DND-41 (cell line): ENCODE data around the gene ACTL8.

ENCODE experiments used
- EZH2 ChIP-seq: IDR thresholded peaks from 3 replicates; pipeline ENCODE4 v1.6.1; 2012; ENCODE audit warnings: borderline replicate concordance, low read depth, mild to moderate bottlenecking, moderate library complexity, low read length, inconsistent platforms; ENCODE audit not compliant: severe bottlenecking
- TF ChIP-seq, protein P1 (sequence below): IDR thresholded peaks from 2 replicates; pipeline ENCODE4 v1.5.1; 2012; ENCODE audit warnings: borderline replicate concordance, low read length, moderate library complexity, mild to moderate bottlenecking; ENCODE audit not compliant: poor library complexity, severe bottlenecking; ENCODE audit errors: extremely low read depth

DNA sequence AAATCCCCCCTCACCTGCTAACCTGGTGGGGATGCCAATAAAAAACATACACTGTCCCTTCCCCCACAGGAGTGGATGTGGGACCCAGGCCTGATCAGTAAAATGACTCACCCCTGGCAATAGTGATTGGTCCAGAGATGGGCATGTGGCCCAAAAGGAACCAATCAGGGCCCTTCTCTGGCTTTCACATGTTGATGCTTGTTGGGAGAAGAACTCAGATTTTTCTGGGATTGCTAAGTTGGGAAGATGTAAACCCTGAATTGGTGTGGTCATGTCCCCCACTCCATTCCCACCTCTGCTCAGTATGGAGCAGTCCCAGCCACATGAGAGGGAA lies 43.6 kb upstream of the ACTL8 start:
- TF ChIP-seq, protein P1, sequence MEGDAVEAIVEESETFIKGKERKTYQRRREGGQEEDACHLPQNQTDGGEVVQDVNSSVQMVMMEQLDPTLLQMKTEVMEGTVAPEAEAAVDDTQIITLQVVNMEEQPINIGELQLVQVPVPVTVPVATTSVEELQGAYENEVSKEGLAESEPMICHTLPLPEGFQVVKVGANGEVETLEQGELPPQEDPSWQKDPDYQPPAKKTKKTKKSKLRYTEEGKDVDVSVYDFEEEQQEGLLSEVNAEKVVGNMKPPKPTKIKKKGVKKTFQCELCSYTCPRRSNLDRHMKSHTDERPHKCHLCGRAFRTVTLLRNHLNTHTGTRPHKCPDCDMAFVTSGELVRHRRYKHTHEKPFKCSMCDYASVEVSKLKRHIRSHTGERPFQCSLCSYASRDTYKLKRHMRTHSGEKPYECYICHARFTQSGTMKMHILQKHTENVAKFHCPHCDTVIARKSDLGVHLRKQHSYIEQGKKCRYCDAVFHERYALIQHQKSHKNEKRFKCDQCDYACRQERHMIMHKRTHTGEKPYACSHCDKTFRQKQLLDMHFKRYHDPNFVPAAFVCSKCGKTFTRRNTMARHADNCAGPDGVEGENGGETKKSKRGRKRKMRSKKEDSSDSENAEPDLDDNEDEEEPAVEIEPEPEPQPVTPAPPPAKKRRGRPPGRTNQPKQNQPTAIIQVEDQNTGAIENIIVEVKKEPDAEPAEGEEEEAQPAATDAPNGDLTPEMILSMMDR: no peak
- no peak for TF ChIP-seq EZH2
